PC-3 (cell line): ENCODE measurements around the gene SCGB1C2. TPM values are rescaled to one million over a fixed set of nuclear protein-coding genes. Genes with fewer than 3 reads are reported as not detected.

Source experiments
- ATAC-seq: fragments of 200-7000 bp; cut with Tn5 transposase; 2 replicates; pipeline ENCODE4 v1.9.1; 2020; ENCODE audit warnings: mild to moderate bottlenecking, moderate library complexity
- BruUV-seq: library from RNA; stranded (reverse); fragments of 400-500 nt; replicated peaks from 2 replicates; lab custom pipeline; 2021; lab: Mats Ljungman, UMichigan
- CTCF ChIA-PET: fragments of 300-600 bp; sonication (Branson Sonifier 250); formaldehyde crosslinking; loops from one replicate; lab custom pipeline; 2022; ENCODE audit warnings: antibody characterized with exemption; lab: Charles Lee
- POLR2A ChIA-PET: fragments of 300-600 bp; sonication (Branson Sonifier 250); formaldehyde crosslinking; loops from one replicate; lab custom pipeline; 2022; ENCODE audit warnings: antibody characterized with exemption; ENCODE audit not compliant: unreplicated experiment; lab: Charles Lee
- DNase-seq: peaks from one replicate; pipeline ENCODE4 v3.0.0-alpha.2; 2015
- H2AFZ ChIP-seq: fragments of 300-600 bp; sonication (generic); 2 replicates; pipeline ENCODE4 v1.6.0; 2016; ENCODE audit warnings: antibody characterized with exemption, low read length
- H3F3A ChIP-seq: fragments of 300-600 bp; sonication (generic); one replicate; pipeline ENCODE4 v1.6.0; 2017; ENCODE audit warnings: antibody characterized with exemption, low read length, control low read depth, mild to moderate bottlenecking; ENCODE audit not compliant: unreplicated experiment
- H3K27ac ChIP-seq: fragments of 300-600 bp; sonication (generic); 2 replicates; pipeline ENCODE4 v1.5.1; 2016; ENCODE audit warnings: mild to moderate bottlenecking, low read length
- H3K27me3 ChIP-seq: fragments of 300-600 bp; sonication (generic); 2 replicates; pipeline ENCODE4 v1.6.1; 2016; ENCODE audit warnings: low read length, mixed read lengths
- H3K36me3 ChIP-seq: fragments of 300-600 bp; sonication (generic); 2 replicates; pipeline ENCODE4 v1.6.1; 2016; ENCODE audit warnings: low read depth, mixed run types, low read length, mixed read lengths
- H3K4me1 ChIP-seq: fragments of 300-600 bp; sonication (generic); 2 replicates; pipeline ENCODE4 v1.5.1; 2016; ENCODE audit warnings: low read length; ENCODE audit not compliant: insufficient read depth
- H3K4me2 ChIP-seq: fragments of 300-600 bp; sonication (generic); 2 replicates; pipeline ENCODE4 v1.6.0; 2016; ENCODE audit warnings: low read length
- H3K4me3 ChIP-seq: fragments of 300-600 bp; sonication (generic); 2 replicates; pipeline ENCODE4 v1.5.1; 2016; ENCODE audit warnings: mild to moderate bottlenecking, low read length, mixed read lengths
- H3K79me2 ChIP-seq: fragments of 300-600 bp; sonication (generic); 2 replicates; pipeline ENCODE4 v1.6.1; 2017; ENCODE audit warnings: low read length, mixed read lengths
- H3K9ac ChIP-seq: fragments of 300-600 bp; sonication (generic); 2 replicates; pipeline ENCODE4 v1.6.0; 2016; ENCODE audit warnings: mild to moderate bottlenecking, low read length
- H3K9me2 ChIP-seq: fragments of 300-600 bp; sonication (generic); replicated peaks from 2 replicates; pipeline ENCODE4 v1.6.1; 2016; ENCODE audit warnings: mixed run types, low read length, mixed read lengths
- H3K9me3 ChIP-seq: fragments of 300-600 bp; sonication (generic); 2 replicates; pipeline ENCODE4 v1.6.1; 2016; ENCODE audit warnings: low read length, mixed read lengths
- H4K20me1 ChIP-seq: fragments of 300-600 bp; sonication (generic); 2 replicates; pipeline ENCODE4 v1.6.1; 2016; ENCODE audit warnings: low read length, mixed read lengths
- CTCF ChIP-seq: fragments of 300-600 bp; sonication (generic); conservative IDR thresholded peaks from 2 replicates; pipeline ENCODE4 v1.5.1; 2017; ENCODE audit warnings: antibody characterized with exemption, low read depth, mild to moderate bottlenecking, low read length
- EZH2 ChIP-seq: fragments of 300-600 bp; sonication (generic); IDR thresholded peaks from one replicate; pipeline ENCODE4 v1.6.1; 2017; ENCODE audit warnings: antibody characterized with exemption, mild to moderate bottlenecking, low read length; ENCODE audit not compliant: unreplicated experiment
- EZH2phosphoT487 ChIP-seq: fragments of 300-600 bp; sonication (generic); IDR thresholded peaks from 2 replicates; pipeline ENCODE4 v1.6.1; 2018; ENCODE audit warnings: mild to moderate bottlenecking, antibody characterized with exemption, low read length, borderline replicate concordance
- intact Hi-C: fragments of 100-400 bp; cut with micrococcal nuclease; formaldehyde crosslinking; loops from 2 replicates; pipeline ENCODE4 v1.9.0; 2023
- total RNA-seq: library from RNA; depleted of rRNA; stranded (reverse); fragments of >200 nt; gene quantifications from 2 replicates; pipeline ENCODE4 v1.2.3, GENCODE V29; 2014

Gene SCGB1C2
- total RNA-seq, 1 experiment from 2014 or later, result not detected

- Histone ChIP-seq H4K20me1 (no peaks in the 10 kb centered on the region), H3K4me3 (no peak overlapping the region), H3F3A (no peaks in the 10 kb centered on the region), H3K9me2 (no peaks in the 10 kb centered on the region), H3K36me3 (no peaks in the 10 kb centered on the region), H2AFZ (no peak overlapping the region), H3K4me2 (no peak overlapping the region), H3K9me3 (no peaks in the 10 kb centered on the region), H3K27ac (no peak overlapping the region), H3K27me3 (no peaks in the 10 kb centered on the region), H3K4me1 (no peaks in the 10 kb centered on the region), H3K9ac (no peak overlapping the region), H3K79me2 (no peaks in the 10 kb centered on the region)
- ATAC-seq (no peak), DNase-seq (no peak)
- ChIA-PET CTCF (no interaction called here), POLR2A (no interaction called here)
- TF ChIP-seq EZH2 (no peak), EZH2phosphoT487 (no peak), CTCF (no peak)
- intact Hi-C loops, result no loop called here
- BruUV-seq, result no TSS peak
Observed at GRCh38 chr17:162689-163088, 25.3 kb downstream of the SCGB1C2 start.

GRCh38 chr17:163514-164098 lies 26.2 kb downstream of the SCGB1C2 start:
- H2AFZ ChIP-seq, result no peak overlapping the region
- peak; percentile 34 for DNase-seq
- no peaks in the 10 kb centered on the region for H3K9me3 ChIP-seq
- ATAC-seq, result peak; percentile 31
- no peaks in the 10 kb centered on the region for H4K20me1 ChIP-seq
- H3K36me3 ChIP-seq, result no peaks in the 10 kb centered on the region
- H3K9me2 ChIP-seq, result no peaks in the 10 kb centered on the region
- BruUV-seq, result no TSS peak
- H3F3A ChIP-seq, result no peaks in the 10 kb centered on the region
- H3K4me3 ChIP-seq, result no peak overlapping the region
- H3K27me3 ChIP-seq, result no peaks in the 10 kb centered on the region
- H3K4me1 ChIP-seq, result no peaks in the 10 kb centered on the region
- TF ChIP-seq EZH2phosphoT487 (no peak), EZH2 (no peak), CTCF (peak; percentile 44)
- CTCF ChIA-PET, result no interaction called here
- no peaks in the 10 kb centered on the region for H3K79me2 ChIP-seq
- no peak overlapping the region for H3K4me2 ChIP-seq
- H3K27ac ChIP-seq, result no peak overlapping the region
- H3K9ac ChIP-seq, result no peak overlapping the region
- intact Hi-C loops, result no loop called here
- POLR2A ChIA-PET, result no interaction called here

GRCh38 chr17:164303-165235 lies 27.2 kb downstream of the SCGB1C2 start:
- Histone ChIP-seq H3K27me3 (no peaks in the 10 kb centered on the region), H3K9ac (no peak overlapping the region), H3K27ac (no peak overlapping the region), H3K79me2 (no peaks in the 10 kb centered on the region), H3F3A (no peaks in the 10 kb centered on the region), H3K36me3 (no peaks in the 10 kb centered on the region), H3K4me1 (no peaks in the 10 kb centered on the region), H3K9me3 (no peaks in the 10 kb centered on the region), H2AFZ (no peak overlapping the region), H3K4me2 (no peak overlapping the region), H3K4me3 (no peak overlapping the region), H4K20me1 (no peaks in the 10 kb centered on the region), H3K9me2 (no peaks in the 10 kb centered on the region)
- ATAC-seq, result peak; percentile 51; the same call in 1 of the 2 replicates
- BruUV-seq, result no TSS peak
- TF ChIP-seq CTCF, result peak; percentile 29
- no peak for TF ChIP-seq EZH2
- POLR2A ChIA-PET, result no interaction called here
- intact Hi-C loops, result no loop called here
- CTCF ChIA-PET, result no interaction called here
- peak; percentile 21 for DNase-seq
